AG04450 (cell line): Measurements from ENCODE around the gene ZNF346. TPM values are rescaled to one million over a fixed set of nuclear protein-coding genes. Genes with fewer than 3 reads are reported as not detected.

Experiments used
- CTCF ChIA-PET: fragments of 300-600, 350-600 bp; formaldehyde crosslinking; extraction: SDS; loops from one replicate; lab custom pipeline; 2022; ENCODE audit warnings: antibody characterized with exemption, inconsistent platforms; lab: Charles Lee
- POLR2A ChIA-PET: fragments of 350-600 bp; formaldehyde crosslinking; extraction: SDS; loops from one replicate; lab custom pipeline; 2021; ENCODE audit warnings: antibody characterized with exemption, inconsistent platforms; lab: Yijun Ruan, JAX
- DNase-seq: peaks from one replicate; pipeline ENCODE4 v3.0.0-alpha.2; 2011; ENCODE audit warnings: low read depth, low spot score
- H3K27ac ChIP-seq: one replicate; pipeline ENCODE4 v1.5.1; 2012; ENCODE audit warnings: low read depth, low read length, control low read depth
- H3K27me3 ChIP-seq: one replicate; pipeline ENCODE4 v1.6.0; 2012; ENCODE audit warnings: low read length; ENCODE audit not compliant: control insufficient read depth, insufficient read depth
- H3K4me3 ChIP-seq: 2 replicates; pipeline ENCODE4 v1.5.1; 2011; ENCODE audit warnings: mild to moderate bottlenecking, low read depth, low read length, control low read depth
- H3K9me3 ChIP-seq: 2 replicates; pipeline ENCODE4 v1.5.1; 2012; ENCODE audit warnings: low read length; ENCODE audit not compliant: control insufficient read depth, insufficient read depth
- polyA plus RNA-seq: library from polyadenylated mRNA; depleted of rRNA; stranded (reverse); fragments of >200 nt; gene quantifications from 2 replicates; pipeline ENCODE4 v1.2.3, GENCODE V29; 2011
- TF ChIP-seq, protein P1 (sequence below): IDR thresholded peaks from 2 replicates; pipeline ENCODE4 v1.5.1; 2011; ENCODE audit warnings: low read depth, low read length, control low read depth, inconsistent platforms

The ZNF346 gene
- polyA plus RNA-seq, 1 experiment: 15.0 TPM

DNA sequence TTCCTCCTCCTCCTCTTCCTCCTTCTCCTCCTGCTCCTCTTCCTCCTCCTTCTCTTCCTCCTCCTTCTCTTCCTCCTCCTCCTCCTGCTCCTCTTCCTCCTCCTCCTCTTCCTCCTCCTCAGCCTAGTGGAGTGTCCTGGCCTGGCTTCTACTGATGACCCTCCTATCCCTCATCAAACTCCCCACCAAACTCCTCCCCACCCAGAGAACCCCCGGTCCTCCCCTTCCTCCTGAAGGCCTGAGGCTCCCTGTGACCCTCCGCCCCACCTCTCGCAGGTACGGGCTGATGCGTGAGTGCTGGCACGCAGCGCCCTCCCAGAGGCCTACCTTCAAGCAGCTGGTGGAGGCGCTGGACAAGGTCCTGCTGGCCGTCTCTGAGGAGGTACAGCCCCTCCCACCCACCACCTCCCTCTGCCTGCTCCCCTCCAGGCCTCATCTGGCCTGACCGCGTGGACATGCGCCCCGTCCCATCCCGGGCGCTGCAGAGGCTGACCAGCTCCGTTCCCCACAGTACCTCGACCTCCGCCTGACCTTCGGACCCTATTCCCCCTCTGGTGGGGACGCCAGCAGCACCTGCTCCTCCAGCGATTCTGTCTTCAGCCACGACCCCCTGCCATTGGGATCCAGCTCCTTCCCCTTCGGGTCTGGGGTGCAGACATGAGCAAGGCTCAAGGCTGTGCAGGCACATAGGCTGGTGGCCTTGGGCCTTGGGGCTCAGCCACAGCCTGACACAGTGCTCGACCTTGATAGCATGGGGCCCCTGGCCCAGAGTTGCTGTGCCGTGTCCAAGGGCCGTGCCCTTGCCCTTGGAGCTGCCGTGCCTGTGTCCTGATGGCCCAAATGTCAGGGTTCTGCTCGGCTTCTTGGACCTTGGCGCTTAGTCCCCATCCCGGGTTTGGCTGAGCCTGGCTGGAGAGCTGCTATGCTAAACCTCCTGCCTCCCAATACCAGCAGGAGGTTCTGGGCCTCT, 74.8 kb downstream of the ZNF346 start:
- Histone ChIP-seq H3K9me3 (no peaks in the 10 kb centered on the region; the same call in 1 of the 2 replicates), H3K27me3 (no peaks in the 10 kb centered on the region), H3K27ac (no peak overlapping the region), H3K4me3 (no peak overlapping the region)
- TF ChIP-seq, protein P1, sequence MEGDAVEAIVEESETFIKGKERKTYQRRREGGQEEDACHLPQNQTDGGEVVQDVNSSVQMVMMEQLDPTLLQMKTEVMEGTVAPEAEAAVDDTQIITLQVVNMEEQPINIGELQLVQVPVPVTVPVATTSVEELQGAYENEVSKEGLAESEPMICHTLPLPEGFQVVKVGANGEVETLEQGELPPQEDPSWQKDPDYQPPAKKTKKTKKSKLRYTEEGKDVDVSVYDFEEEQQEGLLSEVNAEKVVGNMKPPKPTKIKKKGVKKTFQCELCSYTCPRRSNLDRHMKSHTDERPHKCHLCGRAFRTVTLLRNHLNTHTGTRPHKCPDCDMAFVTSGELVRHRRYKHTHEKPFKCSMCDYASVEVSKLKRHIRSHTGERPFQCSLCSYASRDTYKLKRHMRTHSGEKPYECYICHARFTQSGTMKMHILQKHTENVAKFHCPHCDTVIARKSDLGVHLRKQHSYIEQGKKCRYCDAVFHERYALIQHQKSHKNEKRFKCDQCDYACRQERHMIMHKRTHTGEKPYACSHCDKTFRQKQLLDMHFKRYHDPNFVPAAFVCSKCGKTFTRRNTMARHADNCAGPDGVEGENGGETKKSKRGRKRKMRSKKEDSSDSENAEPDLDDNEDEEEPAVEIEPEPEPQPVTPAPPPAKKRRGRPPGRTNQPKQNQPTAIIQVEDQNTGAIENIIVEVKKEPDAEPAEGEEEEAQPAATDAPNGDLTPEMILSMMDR: no peak
- POLR2A ChIA-PET: interaction anchor here (0.9 kb wide), 1 partner anchor 13 kb away, joined by 3 read pairs; no protein-coding TSS in a partner anchor
- no peak for DNase-seq
- CTCF ChIA-PET: interaction anchor here (1.2 to 3.4 kb wide), 4 partner anchors 10 to 437 kb away, joined by 3 to 25 read pairs (median 9); partner anchors contain the start of gene FGFR4

DNA sequence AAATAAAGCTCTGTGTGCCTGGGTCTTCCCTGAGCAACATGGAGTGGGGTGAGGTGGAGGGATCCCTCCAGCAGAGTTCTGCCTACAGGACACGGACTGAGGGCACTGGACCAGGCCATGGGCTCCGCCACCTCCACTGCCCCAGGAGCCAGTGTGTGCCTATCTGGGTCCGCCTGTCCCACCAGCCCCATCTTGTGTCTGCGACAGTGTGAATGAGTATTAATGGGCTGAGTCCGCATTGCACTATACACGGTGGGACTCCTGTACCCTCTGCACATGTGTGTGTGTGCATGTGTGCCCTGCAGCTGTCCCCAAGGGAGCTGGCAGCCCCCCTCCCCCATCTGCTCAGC, 75.6 kb downstream of the ZNF346 start:
- peak overlapping the region; percentile 84 for H3K27ac ChIP-seq
- H3K9me3 ChIP-seq: no peaks in the 10 kb centered on the region; the same call in 1 of the 2 replicates
- TF ChIP-seq, protein P1: no peak
- DNase-seq: no peak
- CTCF ChIA-PET: interaction anchor here (1.2 to 3.4 kb wide), 6 partner anchors 11 to 437 kb away, joined by 3 to 25 read pairs (median 7); partner anchors contain the start of gene FGFR4
- H3K27me3 ChIP-seq: no peaks in the 10 kb centered on the region
- POLR2A ChIA-PET: interaction anchor here (0.7 to 1.2 kb wide), 4 partner anchors 12 to 211 kb away, joined by 3 to 5 read pairs (median 3); partner anchors contain the start of gene FGFR4
- no peak overlapping the region for H3K4me3 ChIP-seq

DNA sequence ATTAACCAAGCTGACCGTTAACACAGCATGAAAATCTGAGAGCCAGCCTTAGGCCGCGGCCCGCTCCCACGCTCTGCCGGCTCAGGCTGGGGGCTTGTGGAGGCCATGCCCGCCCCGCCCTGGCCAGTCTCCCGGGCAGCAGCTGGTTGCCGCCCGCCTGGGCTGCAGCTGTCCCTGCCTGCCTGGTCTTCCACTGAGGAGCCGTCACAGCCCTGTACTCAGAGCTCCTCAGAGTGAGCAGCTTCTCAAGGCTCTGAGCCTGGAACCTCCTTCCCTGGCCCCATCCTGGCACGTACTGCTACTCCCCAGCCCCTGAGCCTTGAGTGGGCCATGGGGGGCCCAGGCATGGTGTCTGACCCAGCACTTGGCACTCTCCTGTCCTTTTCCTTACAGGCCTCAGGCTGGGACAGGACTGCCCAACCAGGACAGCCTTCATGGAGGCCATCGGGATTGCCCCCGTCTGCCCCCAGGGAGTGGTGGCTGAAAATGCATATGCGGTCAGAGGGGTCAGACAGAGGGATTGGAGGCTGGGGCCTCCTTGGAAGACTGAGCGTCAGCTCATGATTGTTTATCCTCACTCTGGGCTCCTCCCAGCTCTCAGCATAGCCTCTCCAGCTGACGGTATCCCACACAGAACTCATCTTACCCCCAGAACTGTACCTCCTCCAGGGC, 76.1 kb downstream of the ZNF346 start:
- Histone ChIP-seq H3K4me3 (no peak overlapping the region), H3K9me3 (no peaks in the 10 kb centered on the region; the same call in 1 of the 2 replicates), H3K27me3 (peaks cover under 1% of the 10 kb centered on the region), H3K27ac (peak overlapping the region; percentile 84)
- TF ChIP-seq, protein P1: no peak
- no peak for DNase-seq
- ChIA-PET CTCF (interaction anchor here (0.7 to 3.4 kb wide), 5 partner anchors 12 to 437 kb away, joined by 3 to 25 read pairs (median 9); partner anchors contain the start of gene FGFR4), POLR2A (interaction anchor here (0.5 to 1.2 kb wide), 5 partner anchors 12 to 210 kb away, joined by 3 to 7 read pairs (median 3); partner anchors contain the start of gene FGFR4)

DNA sequence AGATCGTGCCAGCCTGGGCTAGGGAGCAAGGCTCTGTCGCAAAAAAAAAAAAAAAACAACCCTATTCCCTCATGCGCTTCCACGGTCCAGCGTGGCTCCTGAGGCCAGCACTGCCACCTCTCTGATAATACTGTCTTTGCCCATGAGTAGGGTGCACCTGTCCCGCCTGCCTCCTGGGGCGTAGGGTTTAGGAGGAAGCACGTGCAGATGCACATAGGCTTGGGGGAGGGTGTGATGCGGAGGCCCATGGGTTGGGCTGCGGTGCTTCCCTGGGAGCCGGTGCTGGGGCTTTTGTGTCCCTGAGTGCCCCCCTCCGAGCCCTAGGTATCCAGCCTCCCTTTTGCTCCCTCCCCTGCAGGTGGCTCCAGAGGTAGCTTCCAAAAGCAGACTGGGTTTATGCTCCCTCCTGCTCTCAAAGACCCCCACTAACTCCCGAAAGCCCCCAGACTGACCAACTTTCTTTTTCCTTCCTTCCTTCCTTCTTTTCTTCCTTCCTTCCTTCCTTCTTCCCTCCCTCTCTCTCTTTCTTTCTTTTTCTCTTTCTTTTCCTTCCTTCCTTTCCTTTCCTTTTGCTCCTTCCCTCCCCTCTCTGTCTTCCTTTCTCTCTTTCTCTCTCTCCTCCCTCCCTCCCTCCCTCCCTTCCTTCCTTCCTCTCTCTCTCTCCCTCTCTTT, 77.1 kb downstream of the ZNF346 start:
- Histone ChIP-seq H3K9me3 (no peaks in the 10 kb centered on the region; the same call in 1 of the 2 replicates), H3K27me3 (peaks cover 5% of the 10 kb centered on the region), H3K27ac (no peak overlapping the region), H3K4me3 (no peak overlapping the region)
- ChIA-PET CTCF (interaction anchor here (0.7 to 3.4 kb wide), 3 partner anchors 13 to 438 kb away, joined by 6 to 25 read pairs (median 9); no protein-coding TSS in a partner anchor), POLR2A (no interaction called here)
- TF ChIP-seq, protein P1: no peak
- no peak for DNase-seq
